HG02973 (cell line): ENCODE results near the gene ZNF488.

Source experiments
- ATAC-seq: cut with Tn5 transposase; IDR thresholded peaks from one replicate; pipeline ENCODE4 v1.9.1; 2021; ENCODE audit warnings: moderate library complexity; ENCODE audit not compliant: unreplicated experiment

ZNF488 gene

GRCh38 chr10:47350671-47351640 is 33.1 kb downstream of the ZNF488 start:
- ATAC-seq, result no peak

GRCh38 chr10:47349941-47350371 is 34.1 kb downstream of the ZNF488 start:
- ATAC-seq, result no peak

- no peak for ATAC-seq
Observed at GRCh38 chr10:47349516-47349915, 34.6 kb downstream of the ZNF488 start.

DNA sequence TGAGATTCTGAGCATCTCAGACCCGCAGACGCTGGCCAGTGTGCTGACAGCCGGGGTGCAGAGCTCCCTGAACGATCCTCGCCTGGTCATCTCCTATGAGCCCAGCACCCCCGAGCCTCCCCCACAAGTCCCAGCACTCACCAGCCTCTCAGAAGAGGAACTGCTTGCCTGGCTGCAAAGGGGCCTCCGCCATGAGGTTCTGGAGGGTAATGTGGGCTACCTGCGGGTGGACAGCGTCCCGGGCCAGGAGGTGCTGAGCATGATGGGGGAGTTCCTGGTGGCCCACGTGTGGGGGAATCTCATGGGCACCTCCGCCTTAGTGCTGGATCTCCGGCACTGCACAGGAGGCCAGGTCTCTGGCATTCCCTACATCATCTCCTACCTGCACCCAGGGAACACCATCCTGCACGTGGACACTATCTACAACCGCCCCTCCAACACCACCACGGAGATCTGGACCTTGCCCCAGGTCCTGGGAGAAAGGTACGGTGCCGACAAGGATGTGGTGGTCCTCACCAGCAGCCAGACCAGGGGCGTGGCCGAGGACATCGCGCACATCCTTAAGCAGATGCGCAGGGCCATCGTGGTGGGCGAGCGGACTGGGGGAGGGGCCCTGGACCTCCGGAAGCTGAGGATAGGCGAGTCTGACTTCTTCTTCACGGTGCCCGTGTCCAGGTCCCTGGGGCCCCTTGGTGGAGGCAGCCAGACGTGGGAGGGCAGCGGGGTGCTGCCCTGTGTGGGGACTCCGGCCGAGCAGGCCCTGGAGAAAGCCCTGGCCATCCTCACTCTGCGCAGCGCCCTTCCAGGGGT is 35.2 kb downstream of the ZNF488 start:
- ATAC-seq, result no peak

- no peak for ATAC-seq
Observed at GRCh38 chr10:47348138-47348651, 35.9 kb downstream of the ZNF488 start, which contains the start of gene RBP3. Gene RBP3, plus strand, starts transcription at chr10:47348363. Its CDS starts 122 bp downstream, at chr10:47348485.

DNA sequence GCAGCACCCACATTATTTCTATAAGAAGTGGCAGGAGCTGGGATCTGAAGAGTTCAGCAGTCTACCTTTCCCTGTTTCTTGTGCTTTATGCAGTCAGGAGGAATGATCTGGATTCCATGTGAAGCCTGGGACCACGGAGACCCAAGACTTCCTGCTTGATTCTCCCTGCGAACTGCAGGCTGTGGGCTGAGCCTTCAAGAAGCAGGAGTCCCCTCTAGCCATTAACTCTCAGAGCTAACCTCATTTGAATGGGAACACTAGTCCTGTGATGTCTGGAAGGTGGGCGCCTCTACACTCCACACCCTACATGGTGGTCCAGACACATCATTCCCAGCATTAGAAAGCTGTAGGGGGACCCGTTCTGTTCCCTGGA is 36.8 kb downstream of the ZNF488 start:
- no peak for ATAC-seq

- no peak for ATAC-seq
Observed at GRCh38 chr10:47346581-47347302, 37.4 kb downstream of the ZNF488 start.

DNA sequence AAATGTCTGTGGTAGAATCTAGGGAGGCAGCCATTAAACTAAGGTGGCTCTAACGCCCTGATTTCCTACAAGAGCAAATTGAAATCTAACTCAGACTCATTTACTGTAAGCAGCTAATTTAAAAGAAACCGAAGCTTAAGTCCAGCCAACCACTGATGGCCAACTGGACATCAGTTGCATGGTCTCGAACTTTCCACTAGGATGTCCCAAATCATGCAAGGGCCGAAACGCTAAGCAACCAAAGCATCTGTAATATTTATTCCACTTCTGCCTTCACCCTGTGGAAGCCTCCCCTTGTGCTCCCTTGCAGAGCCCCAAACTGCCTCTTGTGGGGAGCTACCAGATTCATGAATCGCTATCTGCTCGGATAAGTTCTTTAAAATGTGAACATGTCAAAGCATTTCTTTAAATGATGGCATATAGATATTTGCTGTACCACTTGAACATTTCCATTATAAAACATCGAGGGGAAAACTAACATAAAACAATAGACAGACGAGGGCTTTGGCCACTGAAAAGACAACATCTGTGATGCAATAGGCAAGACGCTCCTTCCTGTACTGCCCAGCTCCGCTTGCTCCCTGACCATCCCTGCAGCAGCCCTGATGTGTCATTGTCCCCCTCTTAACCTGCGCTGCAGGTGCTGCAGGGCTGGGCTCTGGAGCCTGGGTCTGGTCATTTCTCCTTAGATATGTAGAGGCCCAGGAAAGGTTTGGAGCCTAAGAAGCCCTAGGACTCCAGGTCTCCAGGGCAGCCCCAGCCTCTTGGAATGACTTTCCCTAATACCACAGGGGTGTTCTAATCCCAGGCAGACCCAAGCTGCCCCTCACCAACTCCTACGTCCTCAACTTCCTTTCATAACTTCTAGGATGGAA is 38.9 kb downstream of the ZNF488 start:
- no peak for ATAC-seq

DNA sequence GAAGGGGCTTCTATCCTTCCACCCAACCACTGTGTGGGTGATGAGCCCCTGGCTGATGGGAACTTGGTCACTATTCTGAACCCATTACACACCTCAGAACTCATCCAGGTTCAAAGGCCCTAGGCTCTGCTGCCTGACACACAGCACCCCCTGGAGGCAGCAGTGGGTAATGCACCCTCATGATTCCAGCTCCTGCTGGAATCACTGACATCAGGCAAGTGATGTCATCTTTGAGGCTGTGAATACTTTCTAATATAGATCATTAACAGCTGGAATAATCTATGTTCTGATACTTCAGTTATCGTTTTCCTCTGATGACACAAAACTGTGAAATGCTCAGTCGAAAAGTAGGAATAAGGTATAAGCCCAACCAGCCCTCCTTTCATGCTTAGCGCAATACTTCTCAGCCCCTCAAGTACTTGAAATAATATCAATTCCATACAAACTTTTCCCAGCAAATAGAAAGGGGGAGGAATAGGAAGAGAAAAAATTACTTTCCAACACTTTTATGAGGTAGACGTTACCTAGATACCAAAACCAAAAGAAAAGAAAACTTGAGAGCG is 43.4 kb downstream of the ZNF488 start:
- ATAC-seq, result no peak

- ATAC-seq, result no peak
Observed at GRCh38 chr10:47339759-47340607, 44.1 kb downstream of the ZNF488 start.

- no peak for ATAC-seq
Observed at GRCh38 chr10:47339186-47339735, 44.8 kb downstream of the ZNF488 start.

DNA sequence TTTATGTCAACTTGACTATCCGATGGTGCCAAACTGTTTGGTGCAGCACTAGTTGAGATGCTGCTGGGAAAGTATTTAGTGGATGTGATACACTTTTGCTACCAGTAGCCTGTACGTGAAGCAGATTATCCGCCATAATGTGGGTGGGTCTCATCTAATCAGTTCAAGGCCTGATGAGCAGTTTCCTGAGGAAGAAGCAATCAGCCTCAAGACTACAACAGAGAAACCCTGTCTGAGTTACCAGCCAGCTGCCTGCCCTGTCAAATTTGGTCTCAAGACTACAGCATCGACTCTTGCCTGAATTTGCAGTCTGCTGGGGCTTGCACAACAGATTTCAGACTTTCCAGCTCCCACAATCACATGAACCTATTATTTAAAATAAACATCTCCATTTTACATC is 46.8 kb downstream of the ZNF488 start:
- ATAC-seq, result no peak

DNA sequence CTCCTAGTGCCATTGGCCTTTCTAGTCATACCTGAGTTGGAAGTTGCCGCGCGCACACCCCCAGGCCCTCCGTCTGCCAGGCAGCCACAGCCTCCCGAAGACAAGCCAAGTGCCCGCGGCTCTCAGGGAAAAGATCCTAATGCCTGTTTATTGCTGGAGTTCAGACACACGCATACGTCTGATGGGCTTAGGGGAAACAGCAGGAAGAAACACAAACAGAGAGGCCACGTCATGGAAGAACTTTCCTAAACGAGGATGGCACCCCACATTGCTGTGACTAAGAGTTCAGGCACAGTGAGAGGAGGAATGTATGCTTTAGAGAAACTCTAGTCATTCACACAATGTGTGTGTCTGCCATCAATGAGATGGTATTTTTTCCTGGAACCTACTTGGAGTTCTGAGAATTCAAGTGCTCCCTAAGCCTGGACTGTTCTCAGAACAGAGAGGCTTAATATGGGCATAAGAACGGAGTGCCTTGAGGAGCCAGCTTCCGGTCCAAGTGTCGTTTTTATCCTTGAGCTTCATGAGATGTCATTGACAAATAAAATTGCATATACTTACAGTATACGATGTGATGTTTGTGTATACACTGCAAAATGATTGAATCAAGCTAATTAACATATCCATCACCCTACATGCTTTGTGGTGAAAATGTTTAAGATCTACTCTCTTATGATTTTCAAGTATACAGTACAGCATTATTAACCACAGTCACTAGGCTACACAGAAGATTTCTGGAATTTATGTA is 47.5 kb downstream of the ZNF488 start:
- ATAC-seq, result no peak

DNA sequence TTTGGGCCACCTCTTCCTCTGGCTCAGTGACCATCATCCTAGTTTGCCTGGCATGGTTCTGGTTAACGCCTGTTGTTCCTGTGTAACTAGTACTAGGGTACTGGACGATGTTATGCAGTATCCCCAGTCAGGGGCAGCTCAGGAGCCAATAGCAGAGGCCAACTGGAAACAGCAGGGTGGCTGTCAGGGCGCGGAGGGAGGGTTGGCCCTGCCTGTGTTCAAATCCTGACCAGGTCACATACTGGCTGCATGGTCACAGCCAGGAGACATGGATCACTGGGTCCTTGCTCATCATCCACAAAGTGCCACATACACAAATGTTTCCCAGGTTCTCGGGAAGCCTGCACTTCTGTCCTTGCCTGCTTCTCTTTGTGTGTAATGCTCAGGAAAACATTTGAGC is 48.2 kb downstream of the ZNF488 start:
- no peak for ATAC-seq

- no peak for ATAC-seq
Observed at GRCh38 chr10:47334466-47335295, 49.4 kb downstream of the ZNF488 start.

DNA sequence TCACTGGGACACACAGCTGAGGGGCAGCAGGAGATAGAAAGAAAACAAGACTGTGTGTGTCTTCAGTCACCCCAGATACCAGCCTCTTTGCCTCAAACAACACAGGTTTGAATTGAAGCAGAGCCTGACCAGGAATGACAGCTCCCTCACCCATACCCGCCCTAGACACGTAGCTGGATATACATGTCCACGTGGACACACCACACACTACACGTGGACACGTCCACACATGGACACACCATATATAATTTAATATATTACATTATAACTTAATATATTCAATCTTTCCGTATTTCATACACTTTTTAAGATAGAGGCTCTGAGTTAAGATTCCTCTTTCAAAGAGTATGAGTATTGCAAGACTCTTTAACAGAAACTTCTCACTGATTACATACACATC is 50.6 kb downstream of the ZNF488 start:
- no peak for ATAC-seq

GRCh38 chr10:47332946-47333345 is 51.1 kb downstream of the ZNF488 start:
- ATAC-seq, result no peak
